ENCODE results near the gene EFCAB7.

- TF ChIP-seq GATA3 (IDR thresholded peaks at IDR 0.05; ENCODE audit: low read depth, low read length) (no peak), GATA2 (IDR thresholded peaks at IDR 0.05; ENCODE audit: low read depth, low read length) (no peak)
Measured at GRCh38 chr1:63619558-63619957, 96.2 kb downstream of the EFCAB7 start.

Data from SH-SY5Y (cell line).